GM23338 (cell line): Measurements from ENCODE around the gene ATP8A2. TPM values are rescaled to one million over a fixed set of nuclear protein-coding genes. Genes with fewer than 3 reads are reported as not detected.

Source experiments
- ATAC-seq: fragments of 200-7000 bp; cut with Tn5 transposase; 3 replicates; pipeline ENCODE4 v1.9.1; 2020
- DNase-seq: peaks from one replicate; pipeline ENCODE4 v3.0.0-alpha.2; 2015; ENCODE audit warnings: low spot score
- H2AFZ ChIP-seq: fragments of 200-600 bp; sonication (generic); 2 replicates; pipeline ENCODE4 v1.8.0; 2016; ENCODE audit warnings: antibody characterized with exemption, mild to moderate bottlenecking, moderate library complexity
- H3F3A ChIP-seq: fragments of 200-600 bp; sonication (generic); replicated peaks from 2 replicates; pipeline ENCODE4 v1.8.0; 2017; ENCODE audit warnings: antibody characterized with exemption, mixed run types, low read depth
- H3K27ac ChIP-seq: fragments of 200-600 bp; sonication (generic); 2 replicates; pipeline ENCODE4 v1.6.1; 2016; ENCODE audit warnings: low read depth
- H3K27me3 ChIP-seq: fragments of 200-600 bp; sonication (generic); 2 replicates; pipeline ENCODE4 v1.8.0; 2016; ENCODE audit warnings: mild to moderate bottlenecking, mixed run types, moderate library complexity; ENCODE audit not compliant: insufficient read depth
- H3K36me3 ChIP-seq: fragments of 200-600 bp; sonication (generic); 2 replicates; pipeline ENCODE4 v1.8.0; 2016; ENCODE audit warnings: mild to moderate bottlenecking; ENCODE audit not compliant: insufficient read depth
- H3K4me1 ChIP-seq: fragments of 200-600 bp; sonication (generic); 2 replicates; pipeline ENCODE4 v1.8.0; 2016; ENCODE audit warnings: mild to moderate bottlenecking, moderate library complexity; ENCODE audit not compliant: insufficient read depth
- H3K4me2 ChIP-seq: fragments of 200-600 bp; sonication (generic); 2 replicates; pipeline ENCODE4 v1.7.1; 2017; ENCODE audit warnings: mixed run types
- H3K4me3 ChIP-seq: fragments of 200-600 bp; sonication (generic); 2 replicates; pipeline ENCODE4 v1.6.1; 2016; ENCODE audit warnings: mixed run types
- H3K79me2 ChIP-seq: fragments of 200-600 bp; sonication (generic); replicated peaks from 2 replicates; pipeline ENCODE4 v1.8.0; 2017; ENCODE audit warnings: mild to moderate bottlenecking; ENCODE audit not compliant: insufficient read depth
- H3K9me2 ChIP-seq: fragments of 200-600 bp; sonication (generic); 2 replicates; pipeline ENCODE4 v1.8.0; 2017; ENCODE audit not compliant: insufficient read depth
- H4K20me1 ChIP-seq: fragments of 200-600 bp; sonication (generic); replicated peaks from 2 replicates; pipeline ENCODE4 v1.8.0; 2017; ENCODE audit warnings: mild to moderate bottlenecking; ENCODE audit not compliant: insufficient read depth
- H3K27ac Mint-ChIP-seq: 2 replicates; pipeline ENCODE4 v1.8.0; 2020; ENCODE audit warnings: inconsistent platforms, mild to moderate bottlenecking, moderate library complexity, mixed read lengths
- H3K27me3 Mint-ChIP-seq: 3 replicates; pipeline ENCODE4 v1.8.0; 2022; ENCODE audit warnings: low read depth, mild to moderate bottlenecking, moderate library complexity, mixed read lengths, inconsistent platforms; ENCODE audit not compliant: insufficient read depth, poor library complexity
- H3K36me3 Mint-ChIP-seq: 3 replicates; pipeline ENCODE4 v1.8.0; 2021; ENCODE audit warnings: low read depth, mild to moderate bottlenecking, inconsistent platforms, moderate library complexity, mixed read lengths
- H3K4me1 Mint-ChIP-seq: 3 replicates; pipeline ENCODE4 v1.8.0; 2020; ENCODE audit warnings: mild to moderate bottlenecking, inconsistent platforms, mixed read lengths
- H3K4me3 Mint-ChIP-seq: 3 replicates; pipeline ENCODE4 v1.8.0; 2021; ENCODE audit warnings: moderate library complexity, mild to moderate bottlenecking, inconsistent platforms, mixed read lengths
- H3K9me3 Mint-ChIP-seq: 3 replicates; pipeline ENCODE4 v1.8.0; 2020; ENCODE audit warnings: moderate library complexity, mild to moderate bottlenecking, inconsistent platforms, mixed read lengths
- CREB1 ChIP-seq: fragments of 250-450 bp; sonication (Bioruptor Pico); IDR thresholded peaks from 2 replicates; pipeline ENCODE4 v1.5.0; 2020; ENCODE audit warnings: low read depth, mild to moderate bottlenecking, moderate library complexity
- CTCF ChIP-seq, 2 experiments: fragments of 200-600 bp in 1 of 2; sonication (generic) in 1 of 2; conservative IDR thresholded peaks; 2 replicates each; pipeline versions ENCODE4 v1.5.1 to v1.6.1; 2016 to 2017; ENCODE audit warnings: antibody characterized with exemption in 2 of 2, low read depth in 2 of 2, mild to moderate bottlenecking in 2 of 2, moderate library complexity in 1 of 2
- ETS1 ChIP-seq: IDR thresholded peaks from 2 replicates; pipeline ENCODE4 v1.6.1; 2016; ENCODE audit warnings: antibody characterized with exemption
- EZH2 ChIP-seq: fragments of 200-600 bp; sonication (generic); IDR thresholded peaks from one replicate; pipeline ENCODE4 v1.8.0; 2017; ENCODE audit warnings: antibody characterized with exemption, mild to moderate bottlenecking, low read depth; ENCODE audit not compliant: unreplicated experiment
- EZH2phosphoT487 ChIP-seq: fragments of 200-600 bp; sonication (generic); IDR thresholded peaks from one replicate; pipeline ENCODE4 v1.8.1; 2018; ENCODE audit warnings: antibody characterized with exemption; ENCODE audit not compliant: unreplicated experiment
- JUNB ChIP-seq: IDR thresholded peaks from one replicate; pipeline ENCODE4 v1.6.1; 2016; ENCODE audit warnings: antibody characterized with exemption; ENCODE audit not compliant: unreplicated experiment
- NANOG ChIP-seq: IDR thresholded peaks from 2 replicates; pipeline ENCODE4 v1.6.1; 2016; ENCODE audit warnings: antibody characterized with exemption, borderline replicate concordance
- POLR2AphosphoS5 ChIP-seq: IDR thresholded peaks from 2 replicates; pipeline ENCODE4 v1.6.1; 2016; ENCODE audit warnings: antibody characterized with exemption, low read depth
- REST ChIP-seq: IDR thresholded peaks from one replicate; pipeline ENCODE4 v1.6.1; 2018; ENCODE audit warnings: antibody characterized with exemption; ENCODE audit not compliant: unreplicated experiment
- STAT1 ChIP-seq: IDR thresholded peaks from one replicate; pipeline ENCODE4 v1.6.1; 2016; ENCODE audit warnings: antibody characterized with exemption; ENCODE audit not compliant: unreplicated experiment
- ZNF114 ChIP-seq: fragments of 250-450 bp; sonication (Bioruptor Pico); IDR thresholded peaks from 2 replicates; pipeline ENCODE4 v1.5.0; 2020; ENCODE audit warnings: mild to moderate bottlenecking, moderate library complexity
- ZNF331 ChIP-seq: fragments of 250-450 bp; sonication (Bioruptor Pico); IDR thresholded peaks from 2 replicates; pipeline ENCODE4 v1.5.0; 2020; ENCODE audit warnings: low read depth, mild to moderate bottlenecking, moderate library complexity
- ZNF462 ChIP-seq: fragments of 250-450 bp; sonication (Bioruptor Pico); IDR thresholded peaks from 2 replicates; pipeline ENCODE4 v1.5.0; 2020; ENCODE audit warnings: mild to moderate bottlenecking, moderate library complexity
- polyA plus RNA-seq: library from polyadenylated mRNA; unstranded; fragments of >200 nt; fragmentation: Nextera tagmentation; extraction: Ambion mirVana; gene quantifications from 2 replicates; pipeline ENCODE4 v1.2.1, GENCODE V29; 2016
- total RNA-seq: library from RNA; depleted of rRNA; stranded (reverse); fragments of >200 nt; shearing (Covaris generic); gene quantifications from 2 replicates; pipeline ENCODE4 v1.2.3, GENCODE V29; 2014

The ATP8A2 gene
- total and polyA plus RNA-seq, 2 experiments from 2014 or later, result 5.7 to 8.8 TPM

- H3K27ac Mint-ChIP-seq, result no peak overlapping the region
- H3K27me3 Mint-ChIP-seq, result no peaks in the 10 kb centered on the region
- no peak overlapping the region for H3K4me3 Mint-ChIP-seq
- ATAC-seq (peak; percentile 67), DNase-seq (no peak)
- H3K27ac ChIP-seq, result no peak overlapping the region
- H3K9me3 Mint-ChIP-seq, result peaks cover 2% of the 10 kb centered on the region; the same call in 1 of the 3 replicates
- no peaks in the 10 kb centered on the region for H3K36me3 Mint-ChIP-seq
- H3K4me3 ChIP-seq, result no peak overlapping the region
- no peaks in the 10 kb centered on the region for H3K9me2 ChIP-seq
- no peaks in the 10 kb centered on the region for H3K79me2 ChIP-seq
- no peak overlapping the region for H2AFZ ChIP-seq
- H3K4me1 Mint-ChIP-seq, result peaks cover 11% of the 10 kb centered on the region
- H3K4me1 ChIP-seq, result peaks cover 20% of the 10 kb centered on the region
- TF ChIP-seq POLR2AphosphoS5 (no peak), ZNF331 (no peak), EZH2 (no peak), NANOG (no peak), ETS1 (no peak), JUNB (no peak), REST (no peak), ZNF462 (CRISPR knock-in tag) (no peak), EZH2phosphoT487 (no peak), ZNF114 (CRISPR knock-in tag) (no peak), STAT1 (no peak), CTCF (conservative IDR thresholded peaks at IDR 0.05; ENCODE audit: low read depth in 2 of 2) (no peak), CREB1 (CRISPR knock-in tag) (no peak)
- no peaks in the 10 kb centered on the region for H4K20me1 ChIP-seq
- H3K4me2 ChIP-seq, result no peak overlapping the region
- H3K27me3 ChIP-seq, result no peaks in the 10 kb centered on the region
- H3K36me3 ChIP-seq, result no peaks in the 10 kb centered on the region
- no peaks in the 10 kb centered on the region for H3F3A ChIP-seq
These were observed 26.0 kb downstream of the ATP8A2 start for GRCh38 chr13:25397763-25398162.
